Mesenchymal stem cell (in vitro differentiated cells and primary cell): ENCODE measurements around the gene ACER3.
"Not testable (repeated sequence)": the region's sequence is repeated elsewhere in the genome, so short reads cannot be mapped to it uniquely, and the experiment has no call there.

Experiments used
- DNase-seq: peaks from one replicate; pipeline ENCODE4 v3.0.0-alpha.2; 2013
- H2AFZ ChIP-seq: one replicate; pipeline ENCODE4 v1.6.1; 2013; ENCODE audit warnings: low read depth, mild to moderate bottlenecking, control low read depth, inconsistent platforms, low read length, moderate library complexity
- H2AK5ac ChIP-seq: 2 replicates; pipeline ENCODE4 v1.6.1; 2013; ENCODE audit warnings: low read length, moderate library complexity, mild to moderate bottlenecking, inconsistent platforms; ENCODE audit not compliant: severe bottlenecking
- H2BK120ac ChIP-seq: one replicate; pipeline ENCODE4 v1.6.1; 2013; ENCODE audit warnings: low read depth, mild to moderate bottlenecking, inconsistent platforms, low read length, moderate library complexity
- H2BK12ac ChIP-seq, 2 experiments: one replicate each; pipeline ENCODE4 v1.6.1; 2013; ENCODE audit warnings: inconsistent platforms in 2 of 2, low read length in 2 of 2, mild to moderate bottlenecking in 2 of 2, moderate library complexity in 2 of 2, control low read depth in 1 of 2
- H2BK15ac ChIP-seq: one replicate; pipeline ENCODE4 v1.6.1; 2013; ENCODE audit warnings: mild to moderate bottlenecking, low read depth, inconsistent platforms; ENCODE audit not compliant: poor library complexity, severe bottlenecking
- H2BK5ac ChIP-seq: 2 replicates; pipeline ENCODE4 v1.6.1; 2013; ENCODE audit warnings: low read depth, mild to moderate bottlenecking, low read length, control low read depth, inconsistent platforms; ENCODE audit not compliant: poor library complexity, severe bottlenecking
- H3K14ac ChIP-seq, 2 experiments: one replicate each; pipeline ENCODE4 v1.6.1; 2013; ENCODE audit warnings: inconsistent platforms in 2 of 2, low read length in 2 of 2, control low read depth in 1 of 2, mild to moderate bottlenecking in 1 of 2, moderate library complexity in 1 of 2
- H3K18ac ChIP-seq, 2 experiments: one replicate each; pipeline ENCODE4 v1.6.1; 2013; ENCODE audit warnings: inconsistent platforms in 2 of 2, low read length in 2 of 2, control low read depth in 1 of 2, low read depth in 1 of 2, mild to moderate bottlenecking in 1 of 2
- H3K23ac ChIP-seq, 2 experiments: one replicate each; pipeline ENCODE4 v1.6.1; 2013; ENCODE audit warnings: inconsistent platforms in 2 of 2, low read length in 2 of 2, mild to moderate bottlenecking in 2 of 2, moderate library complexity in 2 of 2, control low read depth in 1 of 2
- H3K27ac ChIP-seq: 2 replicates; pipeline ENCODE4 v1.5.1; 2013; ENCODE audit warnings: mild to moderate bottlenecking, moderate library complexity, low read length, control low read depth, inconsistent platforms; ENCODE audit not compliant: poor library complexity, severe bottlenecking
- H3K27me3 ChIP-seq, 2 experiments: 2 replicates each; pipeline versions ENCODE4 v1.6.1 to v1.7.0; 2013; ENCODE audit warnings: low read length in 2 of 2, mild to moderate bottlenecking in 2 of 2, moderate library complexity in 2 of 2, control low read depth in 1 of 2, inconsistent platforms in 1 of 2; ENCODE audit not compliant: control insufficient read depth in 1 of 2, insufficient read depth in 1 of 2
- H3K36me3 ChIP-seq, 2 experiments: 2 replicates each; pipeline versions ENCODE4 v1.6.1 to v1.7.0; 2013; ENCODE audit warnings: low read length in 2 of 2, control low read depth in 1 of 2, inconsistent platforms in 1 of 2, low read depth in 1 of 2, mild to moderate bottlenecking in 1 of 2; ENCODE audit not compliant: insufficient read depth in 2 of 2, control insufficient read depth in 1 of 2
- H3K4ac ChIP-seq, 2 experiments: one replicate each; pipeline ENCODE4 v1.6.1; 2013; ENCODE audit warnings: inconsistent platforms in 2 of 2, low read length in 2 of 2, mild to moderate bottlenecking in 2 of 2, moderate library complexity in 2 of 2, control low read depth in 1 of 2, low read depth in 1 of 2
- H3K4me1 ChIP-seq: 2 replicates; pipeline ENCODE4 v1.6.1; 2013; ENCODE audit warnings: low read depth, low read length, control low read depth; ENCODE audit not compliant: control insufficient read depth, insufficient read depth
- H3K4me2 ChIP-seq: 2 replicates; pipeline ENCODE4 v1.6.1; 2013; ENCODE audit warnings: low read length, mild to moderate bottlenecking, inconsistent platforms; ENCODE audit not compliant: poor library complexity, severe bottlenecking
- H3K4me3 ChIP-seq, 2 experiments: 2 replicates each; pipeline versions ENCODE4 v1.5.1 to v1.7.0; 2013; ENCODE audit warnings: low read length in 2 of 2, mild to moderate bottlenecking in 2 of 2, control low read depth in 1 of 2, low read depth in 1 of 2; ENCODE audit not compliant: insufficient read depth in 1 of 2
- H3K79me1 ChIP-seq: replicated peaks from 2 replicates; pipeline ENCODE4 v1.6.1; 2013; ENCODE audit warnings: mild to moderate bottlenecking, control low read depth, low read length, inconsistent platforms; ENCODE audit not compliant: poor library complexity, severe bottlenecking
- H3K9ac ChIP-seq: 2 replicates; pipeline ENCODE4 v1.7.0; 2013; ENCODE audit warnings: mild to moderate bottlenecking, low read length, moderate library complexity
- H3K9me3 ChIP-seq: 2 replicates; pipeline ENCODE4 v1.7.0; 2013; ENCODE audit warnings: mild to moderate bottlenecking, low read length; ENCODE audit not compliant: control insufficient read depth
- H4K8ac ChIP-seq: one replicate; pipeline ENCODE4 v1.6.1; 2013; ENCODE audit warnings: inconsistent platforms, mild to moderate bottlenecking, low read length, moderate library complexity
- H4K91ac ChIP-seq: one replicate; pipeline ENCODE4 v1.6.1; 2013; ENCODE audit warnings: mild to moderate bottlenecking, low read length, inconsistent platforms
- WGBS: methylation state at CpG from one replicate; pipeline ENCODE4 v1.1.7; 2013; ENCODE audit warnings: mixed read lengths; 5-methylcytosine and 5-hydroxymethylcytosine counted together

The ACER3 gene

DNA sequence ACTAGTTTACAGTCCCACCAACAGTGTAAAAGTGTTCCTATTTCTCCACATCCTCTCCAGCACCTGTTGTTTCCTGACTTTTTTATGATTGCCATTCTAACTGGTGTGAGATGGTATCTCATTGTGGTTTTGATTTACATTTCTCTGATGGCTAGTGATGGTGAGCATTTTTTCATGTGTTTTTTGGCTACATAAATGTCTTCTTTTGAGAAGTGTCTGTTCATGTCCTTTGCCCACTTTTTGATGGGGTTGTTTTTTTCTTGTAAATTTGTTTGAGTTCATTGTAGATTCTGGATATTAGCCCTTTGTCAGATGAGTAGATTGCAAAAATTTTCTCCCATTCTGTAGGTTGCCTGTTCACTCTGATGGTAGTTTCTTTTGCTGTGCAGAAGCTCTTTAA is 33.7 kb upstream of the ACER3 start:
- not testable (repeated sequence) for H3K4me2 ChIP-seq, H3K79me1 ChIP-seq, H3K18ac ChIP-seq, H3K9me3 ChIP-seq, DNase-seq, H3K36me3 ChIP-seq, H2BK120ac ChIP-seq, H3K27me3 ChIP-seq, H4K91ac ChIP-seq, H2AK5ac ChIP-seq, H3K23ac ChIP-seq, H2BK15ac ChIP-seq, H3K14ac ChIP-seq, H3K4me3 ChIP-seq, H2AFZ ChIP-seq, H3K4ac ChIP-seq, H3K9ac ChIP-seq, H3K4me1 ChIP-seq, H2BK5ac ChIP-seq, H3K27ac ChIP-seq, H2BK12ac ChIP-seq, H4K8ac ChIP-seq

DNA sequence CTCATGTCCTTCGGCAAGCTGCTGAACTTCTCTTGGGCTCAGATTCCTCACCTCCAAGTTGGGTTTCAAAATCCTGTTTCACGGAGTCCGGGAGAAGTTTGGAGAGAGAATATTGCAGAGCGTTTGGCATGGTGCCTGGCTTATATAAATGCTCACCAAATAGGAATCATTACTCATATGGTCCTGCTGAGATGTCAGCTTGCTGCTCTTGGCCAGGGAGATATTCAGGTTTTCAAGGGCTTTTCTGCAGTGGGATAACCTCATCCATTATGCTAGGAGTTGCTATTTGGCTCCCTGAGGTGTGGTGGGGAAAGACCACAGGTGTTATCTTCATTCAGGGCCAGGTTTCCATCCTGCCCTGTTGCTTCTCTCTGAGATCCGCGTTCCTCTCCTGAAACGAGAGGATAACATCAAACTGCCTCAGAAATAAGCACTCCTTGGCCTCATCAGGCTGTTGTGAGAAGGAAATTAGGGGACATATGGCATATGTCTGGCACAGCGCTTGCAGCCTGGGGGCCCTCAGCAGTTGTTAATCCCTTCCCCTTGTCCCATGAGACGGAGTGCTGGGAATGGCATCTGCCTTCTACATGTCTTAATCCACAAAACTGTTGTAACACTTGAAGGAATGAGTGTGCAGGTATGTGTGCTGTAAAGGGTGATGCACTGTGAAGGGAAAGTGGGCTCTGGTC is 29.9 kb upstream of the ACER3 start:
- H3K4me1 ChIP-seq = no peaks in the 10 kb centered on the region
- H3K14ac ChIP-seq = no peak overlapping the region
- H3K18ac ChIP-seq = no peak overlapping the region
- H4K91ac ChIP-seq = no peak overlapping the region
- no peak overlapping the region for H3K4me3 ChIP-seq
- no peak for DNase-seq
- H2AK5ac ChIP-seq = no peak overlapping the region
- no peak overlapping the region for H3K4me2 ChIP-seq
- no peak overlapping the region for H3K23ac ChIP-seq
- H3K27me3 ChIP-seq = peaks cover under 1 to 11% of the 10 kb centered on the region in 2 experiments
- H2BK15ac ChIP-seq = no peak overlapping the region
- WGBS = 84% methylated on average over 7 of the region's 9 CpGs
- no peaks in the 10 kb centered on the region for H3K79me1 ChIP-seq
- H2AFZ ChIP-seq = no peak overlapping the region
- no peaks in the 10 kb centered on the region for H3K36me3 ChIP-seq
- no peak overlapping the region for H2BK120ac ChIP-seq
- H2BK5ac ChIP-seq = no peak overlapping the region
- H2BK12ac ChIP-seq = peak overlapping the region in 1 of 2 experiments; percentile 54
- H3K9ac ChIP-seq = peak overlapping the region; percentile 12
- no peak overlapping the region for H3K4ac ChIP-seq
- H3K27ac ChIP-seq = no peak overlapping the region
- H4K8ac ChIP-seq = no peak overlapping the region
- no peaks in the 10 kb centered on the region for H3K9me3 ChIP-seq

DNA sequence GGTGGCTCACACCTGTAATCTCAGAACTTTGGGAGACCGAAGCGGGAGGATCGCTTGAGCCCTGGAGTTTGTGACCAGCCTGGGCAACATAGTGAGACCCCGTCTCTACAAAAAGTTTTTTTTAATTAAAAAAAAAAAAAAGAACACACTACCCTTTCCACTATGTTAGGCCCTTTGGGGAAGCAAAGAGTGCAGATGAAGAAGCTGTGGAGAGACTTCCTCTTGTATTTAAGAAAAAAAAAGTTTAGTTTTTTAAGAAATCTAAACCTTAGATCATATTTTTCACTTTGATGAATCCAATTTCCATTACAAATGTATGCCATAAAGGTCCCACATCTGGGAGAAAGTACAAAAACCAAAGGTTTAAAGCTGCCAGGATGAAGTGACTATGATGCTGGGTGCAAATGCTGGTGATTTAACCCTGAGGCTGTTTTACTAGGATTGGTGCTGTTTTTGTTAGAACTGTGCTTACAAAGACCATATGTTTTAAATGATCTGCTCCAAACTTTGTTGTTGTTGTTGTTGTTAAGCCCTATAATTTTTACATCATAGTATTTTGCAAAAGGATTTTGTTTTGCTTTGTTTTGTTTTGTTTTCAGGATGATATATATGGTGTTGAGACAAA is 28.9 kb upstream of the ACER3 start:
- H3K4me3 ChIP-seq = no peak overlapping the region
- peaks cover 11% of the 10 kb centered on the region in 2 experiments for H3K27me3 ChIP-seq
- H2AFZ ChIP-seq = no peak overlapping the region
- H3K14ac ChIP-seq = no peak overlapping the region
- no peaks in the 10 kb centered on the region for H3K36me3 ChIP-seq
- no peak overlapping the region for H3K23ac ChIP-seq
- no peak overlapping the region for H2BK15ac ChIP-seq
- H3K18ac ChIP-seq = no peak overlapping the region
- H3K9ac ChIP-seq = no peak overlapping the region
- no peak overlapping the region for H3K4ac ChIP-seq
- no peak overlapping the region for H4K8ac ChIP-seq
- H2BK5ac ChIP-seq = no peak overlapping the region
- H3K27ac ChIP-seq = no peak overlapping the region
- no peak overlapping the region for H2BK12ac ChIP-seq
- H3K79me1 ChIP-seq = no peaks in the 10 kb centered on the region
- 100% methylated on average over 3 of the region's 4 CpGs for WGBS
- H4K91ac ChIP-seq = no peak overlapping the region
- H2BK120ac ChIP-seq = no peak overlapping the region
- H2AK5ac ChIP-seq = no peak overlapping the region
- DNase-seq = no peak
- H3K9me3 ChIP-seq = no peaks in the 10 kb centered on the region
- H3K4me1 ChIP-seq = no peaks in the 10 kb centered on the region
- no peak overlapping the region for H3K4me2 ChIP-seq

DNA sequence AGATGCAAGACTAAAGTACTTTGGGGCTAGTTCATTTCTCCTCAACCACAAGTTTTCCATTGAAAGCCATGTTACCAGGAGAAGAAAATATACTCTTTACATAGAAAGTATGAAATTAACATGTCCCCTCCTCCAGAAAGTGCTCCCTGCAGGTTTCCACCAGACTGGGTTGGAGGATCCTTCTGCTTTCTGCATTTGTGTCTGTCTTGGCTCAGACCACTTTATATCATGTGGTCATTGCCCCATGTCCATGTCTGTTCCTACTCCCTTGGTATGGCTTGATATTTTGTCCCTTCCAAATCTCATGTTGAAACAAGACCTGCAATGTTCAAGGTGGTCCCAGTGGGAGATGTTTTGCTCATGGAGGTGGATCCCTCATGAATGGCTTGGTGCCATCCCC is 28.4 kb upstream of the ACER3 start:
- Histone ChIP-seq H3K36me3 (no peaks in the 10 kb centered on the region), H3K9me3 (no peaks in the 10 kb centered on the region), H3K27ac (no peak overlapping the region), H3K18ac (peak overlapping the region in 1 of 2 experiments; percentile 56), H2BK5ac (no peak overlapping the region), H2BK12ac (no peak overlapping the region), H3K4me1 (no peaks in the 10 kb centered on the region), H2AFZ (no peak overlapping the region), H3K14ac (no peak overlapping the region), H3K4me2 (no peak overlapping the region), H4K91ac (no peak overlapping the region), H3K9ac (no peak overlapping the region), H4K8ac (no peak overlapping the region), H3K23ac (no peak overlapping the region), H2BK120ac (no peak overlapping the region), H2AK5ac (no peak overlapping the region), H3K79me1 (no peaks in the 10 kb centered on the region), H3K27me3 (peaks cover 13 to 17% of the 10 kb centered on the region in 2 experiments), H3K4ac (no peak overlapping the region), H3K4me3 (no peak overlapping the region), H2BK15ac (no peak overlapping the region)
- DNase-seq = no peak
